Ishikawa (cell line): Measurements from ENCODE around the gene PPP1R12B.
A peak's percentile ranks its signal among the peaks of the same experiment; 100 is the strongest.

Source experiments
- CEBPB ChIP-seq: IDR thresholded peaks from 2 replicates; pipeline ENCODE4 v1.6.1; 2012
- CREB1 ChIP-seq: IDR thresholded peaks from 2 replicates; pipeline ENCODE4 v1.6.1; 2012; ENCODE audit warnings: low read depth
- EGR1 ChIP-seq: IDR thresholded peaks from 2 replicates; pipeline ENCODE4 v1.6.1; 2012
- EP300 ChIP-seq: IDR thresholded peaks from 2 replicates; pipeline ENCODE4 v1.6.1; 2012; ENCODE audit warnings: borderline replicate concordance
- FOXM1 ChIP-seq: IDR thresholded peaks from 2 replicates; pipeline ENCODE4 v1.6.1; 2012; ENCODE audit warnings: low read depth, borderline replicate concordance
- MAX ChIP-seq: IDR thresholded peaks from 2 replicates; pipeline ENCODE4 v1.6.1; 2012
- NFIC ChIP-seq: IDR thresholded peaks from 2 replicates; pipeline ENCODE4 v1.6.1; 2012
- RAD21 ChIP-seq: IDR thresholded peaks from 2 replicates; pipeline ENCODE4 v1.6.1; 2012; ENCODE audit warnings: low read depth
- REST ChIP-seq: IDR thresholded peaks from 2 replicates; pipeline ENCODE4 v1.6.1; 2012; ENCODE audit warnings: low read depth, mild to moderate bottlenecking
- TAF1 ChIP-seq: IDR thresholded peaks from 2 replicates; pipeline ENCODE4 v1.6.1; 2012; ENCODE audit warnings: low read depth, mild to moderate bottlenecking
- TCF12 ChIP-seq: IDR thresholded peaks from 2 replicates; pipeline ENCODE4 v1.6.1; 2012; ENCODE audit warnings: low read depth
- TEAD4 ChIP-seq: IDR thresholded peaks from 2 replicates; pipeline ENCODE4 v1.6.1; 2012
- USF1 ChIP-seq: IDR thresholded peaks from 2 replicates; pipeline ENCODE4 v1.6.1; 2012
- YY1 ChIP-seq: IDR thresholded peaks from 2 replicates; pipeline ENCODE4 v1.6.1; 2012; ENCODE audit warnings: low read depth
- ZBTB7A ChIP-seq: IDR thresholded peaks from 2 replicates; pipeline ENCODE4 v1.6.1; 2012; ENCODE audit warnings: low read depth

The PPP1R12B gene

GRCh38 chr1:202568826-202569225 lies 220.3 kb downstream of the PPP1R12B start:
- TF ChIP-seq CEBPB = no peak
- no peak for TF ChIP-seq MAX
- TF ChIP-seq TCF12 = no peak
- TF ChIP-seq FOXM1 = no peak
- no peak for TF ChIP-seq USF1
- TF ChIP-seq EP300 = no peak
- TF ChIP-seq NFIC = no peak
- no peak for TF ChIP-seq REST
- no peak for TF ChIP-seq EGR1
- no peak for TF ChIP-seq CREB1
- TF ChIP-seq YY1 = no peak
- no peak for TF ChIP-seq TEAD4
- no peak for TF ChIP-seq TAF1
- no peak for TF ChIP-seq RAD21
- TF ChIP-seq ZBTB7A = no peak

GRCh38 chr1:202569393-202570322 lies 221.2 kb downstream of the PPP1R12B start:
- no peak for TF ChIP-seq CREB1
- no peak for TF ChIP-seq EGR1
- TF ChIP-seq ZBTB7A = no peak
- TF ChIP-seq TEAD4 = 0 out of 2 replicates have a peak, but pooled peaks have one; percentile 36
- 0 out of 2 replicates have a peak, but pooled peaks have one; percentile 38 for TF ChIP-seq FOXM1
- no peak for TF ChIP-seq USF1
- 0 out of 2 replicates have a peak, but pooled peaks have one; percentile 44 for TF ChIP-seq NFIC
- peak; percentile 64 for TF ChIP-seq TCF12
- TF ChIP-seq EP300 = peak; percentile 75
- TF ChIP-seq CEBPB = no peak
- no peak for TF ChIP-seq TAF1
- no peak for TF ChIP-seq MAX
- no peak for TF ChIP-seq RAD21
- TF ChIP-seq REST = no peak

GRCh38 chr1:202571719-202572339 lies 223.3 kb downstream of the PPP1R12B start:
- TF ChIP-seq REST = no peak
- no peak for TF ChIP-seq ZBTB7A
- no peak for TF ChIP-seq NFIC
- TF ChIP-seq CEBPB = no peak
- no peak for TF ChIP-seq EP300
- no peak for TF ChIP-seq TEAD4
- TF ChIP-seq RAD21 = peak; percentile 81

- no peak for TF ChIP-seq EP300
- no peak for TF ChIP-seq REST
- TF ChIP-seq TEAD4 = no peak
- no peak for TF ChIP-seq YY1
- TF ChIP-seq EGR1 = no peak
- TF ChIP-seq CREB1 = no peak
- no peak for TF ChIP-seq FOXM1
- TF ChIP-seq USF1 = no peak
- no peak for TF ChIP-seq TCF12
- no peak for TF ChIP-seq ZBTB7A
- no peak for TF ChIP-seq RAD21
- TF ChIP-seq TAF1 = no peak
Observed at GRCh38 chr1:202572867-202573266, 224.4 kb downstream of the PPP1R12B start.
